HUDEP-2 (cell line): Measurements from ENCODE around the gene SF3A2.
A peak's percentile ranks its signal among the peaks of the same experiment; 100 is the strongest.
"Not testable (repeated sequence)": the region's sequence is repeated elsewhere in the genome, so short reads cannot be mapped to it uniquely, and the experiment has no call there.

Experiments used
- DNase-seq, 76 experiments: peaks; one replicate each; lab custom pipeline; 2025; ENCODE audit not compliant: unreplicated experiment in 76 of 76; lab: John Stamatoyannopoulos, UW

SF3A2 gene

GRCh38 chr19:2270423-2271233, 34.0 kb downstream of the SF3A2 start:
- DNase-seq = peak in 66 of 76 experiments; percentile 34 to 84 (median 72)

DNA sequence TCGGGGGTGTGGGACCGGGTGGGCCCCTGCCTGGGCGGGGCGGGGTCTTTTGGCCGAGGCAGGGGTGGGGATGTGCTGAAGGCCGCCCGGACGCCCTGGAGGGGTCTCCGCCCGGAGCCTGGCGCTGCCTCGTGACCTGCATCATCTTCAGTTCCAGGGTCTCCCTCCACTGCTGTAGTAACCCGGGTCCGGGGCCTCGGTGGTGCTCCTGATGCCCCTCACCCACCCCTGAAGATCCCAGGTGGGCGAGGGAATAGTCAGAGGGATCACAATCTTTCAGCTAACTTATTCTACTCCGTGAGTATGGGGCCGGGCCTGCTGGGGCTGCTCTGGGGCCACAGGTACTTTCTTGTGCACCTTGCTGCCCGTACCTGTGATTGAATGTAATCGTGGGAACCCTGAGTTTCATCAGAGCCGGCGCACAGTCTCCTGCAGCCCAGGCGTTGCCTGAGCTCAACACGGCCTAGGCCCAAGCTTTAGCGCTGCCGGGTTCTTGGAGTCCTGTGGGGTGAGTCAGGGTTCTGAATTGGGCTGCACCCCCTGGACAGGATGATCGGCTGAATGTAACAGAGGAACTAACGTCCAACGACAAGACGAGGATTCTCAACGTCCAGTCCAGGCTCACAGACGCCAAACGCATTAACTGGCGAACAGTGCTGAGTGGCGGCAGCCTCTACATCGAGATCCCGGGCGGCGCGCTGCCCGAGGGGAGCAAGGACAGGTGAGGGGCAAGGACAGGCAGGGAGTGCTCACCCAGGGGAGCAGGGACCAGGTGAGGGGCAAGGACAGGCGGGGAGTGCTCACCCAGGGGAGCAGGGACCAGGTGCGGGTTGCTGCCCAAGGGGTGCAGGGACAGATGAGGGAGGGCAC, 34.8 kb downstream of the SF3A2 start:
- peak in 2 of 76 experiments; percentile 19 to 44 for DNase-seq

GRCh38 chr19:2273356-2274184, 36.9 kb downstream of the SF3A2 start:
- DNase-seq = peak in 63 of 76 experiments; percentile 16 to 87 (median 72)

GRCh38 chr19:2274185-2274711, 37.6 kb downstream of the SF3A2 start:
- DNase-seq = no peak

DNA sequence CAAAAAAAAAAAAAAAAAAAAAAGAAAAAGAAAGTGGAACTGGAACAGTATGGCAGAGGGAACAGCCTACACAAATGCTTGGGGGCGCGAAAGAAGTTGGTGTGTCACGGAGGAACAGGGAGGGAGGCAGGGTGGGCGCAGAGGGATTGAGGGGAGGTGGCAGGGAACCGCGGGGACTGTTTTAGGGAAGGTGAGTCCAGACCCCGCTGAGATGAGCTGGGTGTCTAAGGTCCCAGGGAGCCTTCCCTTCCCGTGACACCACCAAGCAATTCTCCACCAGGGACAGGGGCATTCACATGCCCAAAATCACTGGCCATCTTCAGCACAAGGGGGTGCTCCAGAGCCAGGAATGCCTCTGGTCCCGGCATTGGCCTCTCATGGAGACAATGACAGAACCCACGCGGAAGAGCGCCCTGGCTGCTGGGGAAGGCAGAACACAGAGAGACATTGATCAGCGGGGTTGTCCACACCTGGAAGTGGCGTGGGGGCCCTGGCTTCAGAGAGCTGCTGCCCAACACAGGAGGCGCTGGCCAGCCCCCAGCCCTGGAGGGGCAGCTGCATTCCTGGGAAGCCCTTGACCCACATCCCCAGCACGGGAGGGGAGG, 38.4 kb downstream of the SF3A2 start:
- DNase-seq = peak in 59 of 76 experiments; percentile 32 to 74 (median 55)

DNA sequence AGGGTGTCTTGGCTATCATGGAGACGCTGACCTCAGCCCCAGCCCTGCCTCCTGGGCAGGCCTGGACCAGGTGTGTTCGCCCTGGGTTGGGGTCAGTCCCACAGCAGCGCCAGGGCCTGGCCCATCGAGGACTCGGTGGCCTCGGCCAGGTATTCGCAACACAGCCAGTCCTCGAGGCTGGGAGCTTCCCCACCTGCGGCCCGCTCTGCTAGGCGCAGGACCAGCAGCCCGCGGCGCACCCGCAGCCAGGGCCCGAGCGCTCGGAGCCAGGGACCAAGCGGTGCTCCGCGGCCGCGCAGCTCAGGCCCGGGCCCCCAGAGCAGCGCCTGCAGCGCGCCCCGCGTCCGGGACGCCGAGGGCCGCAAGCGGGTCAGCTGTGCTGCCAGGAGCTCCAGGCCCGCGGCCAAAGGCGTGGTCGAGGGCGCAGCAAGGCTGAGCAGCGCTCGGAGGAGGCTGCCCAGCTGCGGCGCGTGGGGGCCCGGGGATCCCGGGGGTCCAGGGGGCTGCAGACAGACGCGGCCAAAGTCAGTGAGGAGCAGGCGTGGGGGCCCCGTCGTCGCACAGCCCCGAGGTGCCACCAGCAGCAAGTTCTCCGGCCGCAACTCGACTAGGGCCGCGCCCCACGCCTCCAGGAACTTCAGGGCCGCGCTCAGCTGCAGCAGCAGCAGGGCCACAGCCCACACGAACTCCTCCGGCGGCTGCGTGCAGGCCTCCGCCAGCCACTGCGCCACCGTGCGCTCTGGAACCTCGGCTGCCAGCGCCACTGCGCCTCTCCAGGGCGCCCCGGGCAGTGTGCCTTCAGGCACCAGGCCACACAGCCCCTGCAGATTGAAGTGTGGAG, 39.2 kb downstream of the SF3A2 start:
- DNase-seq = no peak

GRCh38 chr19:2276429-2276986, 39.9 kb downstream of the SF3A2 start:
- no peak for DNase-seq

DNA sequence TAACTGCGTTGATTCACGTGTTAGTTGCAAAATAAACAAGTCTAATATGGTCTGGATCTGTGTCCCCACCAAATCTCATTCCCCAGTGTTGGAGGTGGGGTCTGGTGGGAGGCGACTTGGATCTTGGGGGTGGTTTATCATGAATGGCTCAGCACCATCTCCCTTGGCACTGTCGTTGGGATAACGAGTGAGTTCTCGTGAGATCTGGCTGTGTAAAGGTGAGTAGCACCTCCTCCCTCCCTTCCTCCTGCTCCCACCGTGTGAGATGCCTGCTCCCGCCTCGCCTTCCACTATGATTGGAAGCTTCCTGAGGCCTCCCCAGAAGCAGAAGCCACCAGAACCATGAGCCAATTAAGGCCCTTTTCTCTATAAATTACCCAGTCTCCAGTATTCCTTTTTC, 40.5 kb downstream of the SF3A2 start:
- no peak for DNase-seq

- no peak for DNase-seq
Observed at GRCh38 chr19:2278459-2279158, 42.0 kb downstream of the SF3A2 start.

DNA sequence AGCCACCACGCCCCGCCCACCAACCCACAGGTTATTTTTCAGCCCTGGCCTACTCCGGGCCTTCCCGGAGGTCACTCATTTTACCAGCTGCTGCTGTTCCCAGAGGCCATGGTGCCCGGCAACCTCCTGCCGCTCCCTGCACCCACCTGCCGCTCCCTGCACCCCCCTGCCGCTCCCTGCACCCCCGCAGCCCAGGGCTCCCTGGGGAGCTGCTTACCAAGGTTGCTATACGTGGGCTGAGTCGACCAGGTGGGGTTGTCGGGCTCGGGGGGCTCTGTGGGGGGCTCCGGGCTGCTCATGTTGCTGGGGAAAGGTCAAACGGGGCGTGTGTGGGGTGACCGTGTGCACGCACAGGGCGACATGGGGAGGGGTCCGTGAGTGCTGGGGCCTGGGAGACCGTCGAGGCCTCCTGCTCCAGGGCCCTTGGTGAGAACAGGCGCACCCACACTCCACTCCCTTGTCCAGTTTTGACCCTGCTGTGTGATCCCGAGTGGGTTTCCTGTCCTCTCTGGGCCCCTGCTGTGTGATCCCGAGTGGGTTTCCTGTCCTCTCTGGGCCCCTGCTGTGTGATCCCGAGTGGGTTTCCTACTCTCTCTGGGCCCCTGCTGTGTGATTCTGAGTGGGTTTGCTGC, 44.1 kb downstream of the SF3A2 start:
- DNase-seq = no peak

GRCh38 chr19:2281265-2282061, 44.8 kb downstream of the SF3A2 start:
- DNase-seq = not testable (repeated sequence)

GRCh38 chr19:2282062-2282861, 45.6 kb downstream of the SF3A2 start, which contains the start of gene PEAK3:
PEAK3 (minus strand) TSS chr19:2282175; CDS start chr19:2280931, 1,244 bp downstream.
- peak in 1 of 76 experiments; percentile 15 for DNase-seq

- no peak for DNase-seq
Observed at GRCh38 chr19:2282862-2283237, 46.2 kb downstream of the SF3A2 start.

DNA sequence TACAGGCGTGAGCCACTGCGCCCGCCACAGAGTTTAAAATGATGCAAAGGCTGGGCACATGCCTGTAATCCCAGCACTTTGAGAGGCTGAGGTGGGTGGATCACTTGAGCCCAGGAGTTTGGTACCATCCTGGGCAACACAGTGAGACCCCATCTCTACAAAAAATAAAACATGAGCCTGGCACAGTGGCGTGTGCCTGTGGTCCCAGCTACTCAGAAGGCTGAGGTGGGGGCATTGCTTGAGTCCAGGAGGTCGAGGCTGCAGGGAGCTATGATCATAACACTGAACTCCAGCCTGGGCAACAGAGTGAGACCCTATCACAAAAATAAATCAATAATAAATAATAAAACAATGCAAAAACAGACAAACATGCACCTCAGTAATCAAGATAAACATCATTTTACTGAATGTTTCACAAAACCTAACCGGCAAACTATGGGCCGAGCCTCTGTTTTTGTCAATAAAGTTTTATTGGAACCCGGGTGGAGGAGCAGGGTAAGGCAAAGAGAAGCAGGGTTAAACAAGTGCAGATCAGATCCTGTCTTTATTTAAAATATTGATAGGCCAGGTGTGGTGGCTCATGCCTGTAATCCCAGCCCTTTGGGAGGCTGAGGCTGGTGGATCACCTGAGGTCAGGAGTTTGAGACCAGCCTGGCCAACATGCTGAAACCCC, 47.3 kb downstream of the SF3A2 start:
- DNase-seq = no peak

- DNase-seq = no peak
Observed at GRCh38 chr19:2286402-2287140, 49.9 kb downstream of the SF3A2 start.
